Right kidney (tissue), 1 donor: ENCODE results near the gene FNDC3B.
"Not testable (repeated sequence)": the region's sequence is repeated elsewhere in the genome, so short reads cannot be mapped to it uniquely, and the experiment has no call there.

Experiments
- DNase-seq: peaks from one replicate; pipeline ENCODE4 v3.0.0-alpha.2; 2016

Gene FNDC3B

GRCh38 chr3:172073262-172073915 lies 34.0 kb downstream of the FNDC3B start:
- DNase-seq, result no peak

DNA sequence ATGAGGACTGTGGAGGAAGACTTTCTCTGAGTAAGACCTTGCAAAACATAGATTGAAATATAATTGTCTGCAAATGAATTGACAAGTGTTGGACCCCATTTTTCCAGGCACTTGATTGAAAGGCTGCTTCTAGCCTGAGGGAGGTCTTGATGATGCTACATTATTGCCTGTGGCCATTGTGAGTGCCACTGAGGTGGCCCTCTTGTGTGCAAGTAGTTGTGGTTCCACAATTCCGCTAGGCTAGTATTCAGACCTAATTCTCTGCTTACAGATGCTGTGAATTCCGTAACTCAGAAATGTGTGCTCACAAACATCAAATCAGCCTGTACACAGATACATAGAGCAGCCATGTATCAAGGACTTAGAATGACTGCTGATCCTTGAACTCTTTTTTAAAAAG lies 34.7 kb downstream of the FNDC3B start:
- DNase-seq, result no peak

DNA sequence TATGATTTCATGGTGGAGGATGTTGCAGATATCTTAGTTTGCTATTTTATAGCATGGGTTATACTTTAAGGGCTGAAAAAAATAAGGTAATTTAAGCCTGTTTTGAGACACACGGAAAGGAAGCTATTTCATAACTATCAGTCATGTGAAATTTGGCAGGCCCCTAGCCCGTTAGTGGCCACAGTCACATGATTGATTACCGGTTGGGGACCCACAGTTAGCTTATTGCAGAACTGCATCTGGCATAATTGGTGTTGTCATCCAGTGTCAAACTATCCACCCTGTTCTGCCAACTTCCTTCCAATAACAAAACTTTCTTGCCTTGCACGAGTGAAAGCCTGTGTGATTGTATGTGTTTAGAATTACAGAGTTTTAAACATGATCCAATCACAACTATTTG lies 35.2 kb downstream of the FNDC3B start:
- no peak for DNase-seq

- no peak for DNase-seq
These were observed 36.8 kb downstream of the FNDC3B start for GRCh38 chr3:172076212-172076611.

GRCh38 chr3:172077197-172077757 lies 37.9 kb downstream of the FNDC3B start:
- DNase-seq, result no peak

- DNase-seq, result no peak
These were observed 38.9 kb downstream of the FNDC3B start for GRCh38 chr3:172078244-172078643.

DNA sequence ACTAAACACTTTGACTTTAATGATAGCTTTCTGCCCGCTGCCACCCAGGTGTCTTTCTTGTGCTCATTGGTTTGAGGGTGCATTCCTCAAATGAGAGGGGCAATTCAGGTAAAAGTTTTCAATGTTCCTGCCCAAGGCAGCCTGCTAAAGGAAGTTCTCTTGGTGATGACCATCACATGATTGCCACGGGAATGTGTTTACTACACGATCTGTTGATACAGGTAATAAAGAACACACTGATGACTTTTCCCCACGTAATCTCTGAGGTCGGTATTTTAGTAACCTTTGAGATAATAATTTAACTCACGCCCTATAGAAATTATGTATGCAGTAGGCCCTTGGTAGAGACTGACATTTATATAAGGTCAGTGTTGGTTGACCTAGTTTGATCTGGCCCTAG lies 39.3 kb downstream of the FNDC3B start:
- DNase-seq, result no peak

DNA sequence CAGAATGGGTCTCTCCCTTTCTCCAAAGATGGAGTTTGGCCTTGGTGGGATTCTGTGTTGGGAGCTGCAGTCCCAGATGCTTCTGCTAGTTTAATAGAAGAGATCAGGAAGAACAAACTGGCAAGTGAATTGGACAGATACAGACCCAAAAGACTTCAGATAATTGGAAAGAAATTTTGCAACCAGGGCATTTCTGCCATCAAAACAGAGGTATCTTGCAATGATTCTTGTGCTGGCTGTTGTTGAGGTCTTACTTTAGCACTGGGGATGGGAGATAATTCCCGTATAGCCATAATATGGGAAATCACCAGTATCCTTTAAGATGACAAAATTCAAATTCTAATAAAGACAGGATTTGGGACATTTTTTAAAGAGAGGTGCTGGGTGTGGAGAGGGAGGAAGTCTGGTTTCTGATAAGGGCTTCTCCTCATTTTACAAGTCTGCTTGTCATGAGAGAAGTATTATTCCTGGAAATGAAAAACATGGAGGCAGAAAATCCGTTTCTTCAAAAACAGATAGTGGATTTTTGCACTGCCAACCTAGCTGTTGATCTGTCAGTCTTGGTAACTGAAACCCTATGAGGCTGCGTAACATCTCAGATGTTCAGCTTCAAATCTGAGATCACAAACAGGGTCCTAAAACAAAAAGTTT lies 40.1 kb downstream of the FNDC3B start:
- no peak for DNase-seq

DNA sequence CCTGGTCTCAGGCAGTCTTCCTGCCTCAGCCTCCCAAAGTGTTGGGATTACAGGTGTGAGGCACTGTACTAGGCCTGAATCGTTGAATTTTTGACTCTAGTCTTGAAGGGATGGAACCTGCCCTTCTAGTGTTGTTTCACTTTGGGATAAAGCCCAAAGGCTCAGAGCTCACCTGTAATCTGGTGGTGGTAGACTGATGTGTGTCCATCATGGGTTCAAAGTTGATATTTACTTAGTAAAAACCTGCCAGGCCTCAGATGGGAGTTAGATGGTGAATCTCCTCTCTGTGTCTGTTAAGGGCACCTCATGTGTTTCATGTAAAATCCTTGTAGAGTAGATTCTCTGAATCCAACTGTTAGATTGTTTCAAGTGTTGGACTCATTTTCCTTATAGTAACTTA lies 41.1 kb downstream of the FNDC3B start:
- no peak for DNase-seq

GRCh38 chr3:172082269-172082668 lies 42.9 kb downstream of the FNDC3B start:
- DNase-seq, result no peak

- no peak for DNase-seq
These were observed 43.6 kb downstream of the FNDC3B start for GRCh38 chr3:172082820-172083513.

DNA sequence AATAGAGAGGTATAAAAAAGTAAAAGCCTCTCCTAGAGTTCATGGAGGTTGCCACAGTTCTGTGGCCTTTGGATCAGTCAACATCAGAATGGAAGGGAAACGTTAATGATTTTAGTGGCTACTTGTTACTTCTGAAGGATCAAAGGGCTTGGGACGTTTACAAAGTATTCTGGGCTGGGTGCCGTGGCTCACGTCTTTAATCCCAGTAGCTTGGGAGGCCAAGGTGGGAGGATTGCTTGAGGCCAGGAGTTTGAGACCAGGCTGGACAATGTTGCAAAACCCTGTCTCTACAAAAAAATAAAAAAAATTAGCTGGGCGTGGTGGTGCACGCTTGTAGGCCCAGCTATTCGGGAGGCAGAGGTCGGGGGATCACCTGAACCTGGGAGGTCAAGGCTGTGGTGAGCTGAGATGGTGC lies 44.6 kb downstream of the FNDC3B start:
- no peak for DNase-seq

DNA sequence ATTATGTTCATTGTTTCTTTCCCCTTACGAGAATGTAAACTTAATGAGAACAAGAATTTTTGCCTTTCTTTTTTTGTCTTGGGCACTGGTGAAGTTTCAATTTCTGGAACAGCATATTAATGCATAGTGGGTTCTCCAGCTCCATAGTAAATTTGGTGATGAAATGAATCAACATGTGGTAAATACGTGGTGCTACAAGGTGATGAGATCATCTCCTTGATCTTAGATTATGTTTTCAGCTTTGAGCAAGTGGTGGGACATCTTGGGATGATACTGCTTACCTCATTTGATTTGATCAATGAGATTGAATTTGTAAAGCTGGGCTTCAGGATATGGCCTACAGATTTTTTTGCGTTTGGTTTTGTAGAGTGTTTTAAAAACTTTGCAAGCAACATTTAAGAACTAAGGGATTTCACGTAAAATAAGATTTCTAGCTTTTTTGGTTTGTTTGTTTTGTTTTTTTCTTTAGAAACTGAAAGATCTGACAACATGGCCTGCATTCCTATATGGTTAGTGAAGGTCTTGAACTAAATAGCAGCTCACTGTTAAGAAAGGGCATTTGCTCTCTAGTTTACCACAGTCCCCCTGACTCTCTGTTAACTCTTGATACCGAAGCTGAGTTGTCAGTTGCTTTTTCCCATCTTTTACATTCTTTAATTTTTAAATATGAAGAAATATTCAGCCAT lies 45.6 kb downstream of the FNDC3B start:
- DNase-seq, result no peak

- no peak for DNase-seq
These were observed 46.1 kb downstream of the FNDC3B start for GRCh38 chr3:172085557-172085895.

DNA sequence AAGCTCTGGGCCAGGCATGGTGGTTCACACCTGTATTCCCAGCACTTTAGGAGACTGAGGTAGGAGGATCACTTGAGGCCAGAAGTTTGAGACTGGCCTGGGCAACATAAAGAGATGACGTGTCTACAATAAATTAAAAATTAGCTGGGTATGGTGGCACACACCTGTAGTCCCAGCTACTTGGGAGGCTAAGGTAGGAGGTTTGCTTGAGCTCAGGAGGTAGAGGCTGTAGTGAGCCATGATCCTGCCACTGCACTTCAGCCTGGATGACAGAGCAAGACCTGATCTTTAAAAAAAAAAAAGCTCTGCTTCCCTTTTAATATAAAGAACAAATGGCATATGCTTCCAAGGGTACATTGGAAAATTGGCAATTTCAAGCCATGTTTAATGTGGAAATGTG lies 46.7 kb downstream of the FNDC3B start:
- no peak for DNase-seq

- DNase-seq, result no peak
These were observed 47.8 kb downstream of the FNDC3B start for GRCh38 chr3:172087198-172087597.

GRCh38 chr3:172087602-172088580 lies 48.5 kb downstream of the FNDC3B start:
- DNase-seq, result no peak

DNA sequence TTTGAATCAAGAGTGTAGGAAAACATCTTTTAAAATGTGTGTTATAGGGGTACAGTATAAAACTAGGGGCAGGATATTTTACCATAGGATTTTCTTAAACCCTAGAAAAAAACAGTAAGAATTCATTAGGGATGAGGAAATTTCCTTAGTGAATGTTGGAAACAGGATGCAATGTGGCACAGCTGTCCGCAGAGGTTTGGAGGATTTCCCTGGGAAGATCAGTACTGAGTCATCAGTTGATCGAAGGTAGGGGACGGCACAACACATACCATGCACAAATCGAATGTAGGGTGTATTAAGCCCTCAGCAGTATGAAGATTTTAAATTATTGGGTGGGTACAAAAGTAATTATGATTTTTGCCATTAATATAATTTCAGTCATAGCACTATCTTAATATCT lies 49.9 kb downstream of the FNDC3B start:
- DNase-seq, result no peak

GRCh38 chr3:172090035-172090434 lies 50.7 kb downstream of the FNDC3B start:
- DNase-seq, result no peak

- no peak for DNase-seq
These were observed 53.3 kb downstream of the FNDC3B start for GRCh38 chr3:172092658-172093057.

GRCh38 chr3:172093581-172094443 lies 54.4 kb downstream of the FNDC3B start:
- DNase-seq, result not testable (repeated sequence)
